ENCODE measurements around the gene TDRKH.
"Not testable (repeated sequence)": the region's sequence is repeated elsewhere in the genome, so short reads cannot be mapped to it uniquely, and the experiment has no call there.

The TDRKH gene

GRCh38 chr1:151756291-151756690 is 34.0 kb downstream of the TDRKH start:
- no peak for TF ChIP-seq CTCF (IDR thresholded peaks at IDR 0.05; ENCODE audit: low read depth, low read length)
- H3K4me3 ChIP-seq (ENCODE audit: low read depth, low read length), result no peak overlapping the region

GRCh38 chr1:151741516-151741915 is 48.8 kb downstream of the TDRKH start:
- H3K4me3 ChIP-seq (ENCODE audit: low read depth, low read length), result no peak overlapping the region
- TF ChIP-seq CTCF (IDR thresholded peaks at IDR 0.05; ENCODE audit: low read depth, low read length), result no peak

GRCh38 chr1:151739590-151740355 is 50.5 kb downstream of the TDRKH start:
- TF ChIP-seq CTCF (IDR thresholded peaks at IDR 0.05; ENCODE audit: low read depth, low read length), result no peak
- H3K4me3 ChIP-seq (ENCODE audit: low read depth, low read length), result no peak overlapping the region

GRCh38 chr1:151737479-151737878 is 52.8 kb downstream of the TDRKH start:
- H3K4me3 ChIP-seq (ENCODE audit: low read depth, low read length), result no peak overlapping the region
- TF ChIP-seq CTCF (IDR thresholded peaks at IDR 0.05; ENCODE audit: low read depth, low read length), result no peak

- TF ChIP-seq CTCF (IDR thresholded peaks at IDR 0.05; ENCODE audit: low read depth, low read length), result no peak
- H3K4me3 ChIP-seq (ENCODE audit: low read depth, low read length), result no peak overlapping the region
These were observed 53.3 kb downstream of the TDRKH start for GRCh38 chr1:151737026-151737425.

- H3K4me3 ChIP-seq (ENCODE audit: low read depth, low read length), result not testable (repeated sequence)
These were observed 56.3 kb downstream of the TDRKH start for GRCh38 chr1:151733995-151734394.

- no peak for TF ChIP-seq CTCF (IDR thresholded peaks at IDR 0.05; ENCODE audit: low read depth, low read length)
- no peak overlapping the region for H3K4me3 ChIP-seq (ENCODE audit: low read depth, low read length)
These were observed 57.2 kb downstream of the TDRKH start for GRCh38 chr1:151733126-151733525.

- TF ChIP-seq CTCF (IDR thresholded peaks at IDR 0.05; ENCODE audit: low read depth, low read length), result no peak
- no peak overlapping the region for H3K4me3 ChIP-seq (ENCODE audit: low read depth, low read length)
These were observed 60.4 kb downstream of the TDRKH start for GRCh38 chr1:151729966-151730291.
